GM19395 (cell line): ENCODE data around the gene COBLL1.

Experiments
- ATAC-seq: cut with Tn5 transposase; IDR thresholded peaks from one replicate; pipeline ENCODE4 v1.9.1; 2021; ENCODE audit warnings: mild to moderate bottlenecking, moderate library complexity; ENCODE audit not compliant: unreplicated experiment

Gene COBLL1

DNA sequence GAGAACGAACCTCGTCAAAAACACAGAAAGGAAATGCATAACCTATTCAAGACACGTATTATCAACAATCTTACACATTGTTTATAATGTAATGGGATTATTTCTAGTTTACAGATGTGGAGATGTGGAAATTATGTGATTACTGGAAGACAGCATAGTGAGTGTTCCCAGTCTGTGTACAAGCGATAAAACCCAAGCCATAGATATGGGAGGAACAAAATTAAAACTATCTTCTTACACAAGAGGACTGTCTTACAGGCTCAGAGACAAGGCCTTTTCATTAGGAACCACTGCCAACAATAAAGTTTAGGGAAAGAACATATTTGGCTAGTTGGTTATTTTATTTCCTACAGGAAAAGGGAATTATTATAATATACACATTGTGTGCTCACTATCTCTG lies 20.3 kb downstream of the COBLL1 start:
- no peak for ATAC-seq

DNA sequence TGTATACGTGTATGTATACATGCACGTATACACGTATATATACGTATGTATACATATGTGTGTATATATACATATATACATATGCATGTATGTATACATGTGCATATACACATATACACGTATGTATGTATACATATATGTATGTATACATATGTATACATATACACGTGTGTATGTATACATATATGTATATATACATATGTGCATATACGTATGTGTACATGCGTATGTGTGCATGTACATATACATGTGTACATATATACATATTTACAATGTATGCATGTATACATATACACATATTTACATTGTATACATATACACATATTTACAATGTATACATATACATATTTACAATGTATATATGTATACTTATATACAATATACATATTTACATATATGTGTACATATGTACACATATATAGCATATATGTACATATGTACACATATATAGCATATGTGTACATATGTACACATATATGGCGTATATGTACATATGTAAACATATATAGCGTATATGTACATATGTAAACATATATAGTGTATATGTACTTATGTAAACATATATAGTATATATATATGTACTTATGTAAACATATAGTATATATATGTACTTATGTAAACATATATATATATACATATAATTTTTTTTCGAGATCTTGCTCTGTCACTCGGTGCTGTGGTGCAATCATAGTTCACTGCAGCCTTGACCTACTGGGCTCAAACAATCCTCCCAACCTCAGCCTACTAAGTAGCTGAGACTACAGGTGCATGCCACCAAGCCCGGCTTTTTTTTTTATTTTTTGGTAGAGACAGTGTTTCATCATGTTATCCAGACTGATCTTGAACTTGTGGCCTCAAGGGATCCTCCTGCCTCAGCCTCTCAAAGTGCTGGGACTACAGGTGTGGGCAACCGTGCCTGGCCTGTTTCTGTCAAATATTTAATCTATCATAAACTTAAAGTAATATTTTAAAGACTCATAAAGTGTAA lies 23.2 kb downstream of the COBLL1 start:
- no peak for ATAC-seq

DNA sequence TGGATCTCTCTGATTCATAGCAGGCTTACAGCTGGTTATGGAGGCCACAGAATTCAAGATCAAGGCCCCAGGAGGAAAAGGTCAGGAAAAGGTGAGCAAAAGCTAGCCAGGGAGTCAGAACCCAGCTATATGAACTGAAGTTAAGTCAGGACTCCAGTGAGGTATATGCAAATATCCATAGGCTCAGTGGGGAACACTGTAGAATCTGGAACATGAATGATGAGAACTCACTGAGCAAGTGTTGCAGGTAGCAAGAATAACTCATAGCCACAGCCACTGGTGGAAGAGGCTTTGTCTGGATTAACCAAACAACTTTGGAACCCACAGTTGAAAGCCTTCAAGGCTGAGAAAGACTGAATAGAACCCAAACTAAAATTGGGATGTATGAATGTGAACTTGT lies 24.7 kb downstream of the COBLL1 start:
- ATAC-seq: no peak

DNA sequence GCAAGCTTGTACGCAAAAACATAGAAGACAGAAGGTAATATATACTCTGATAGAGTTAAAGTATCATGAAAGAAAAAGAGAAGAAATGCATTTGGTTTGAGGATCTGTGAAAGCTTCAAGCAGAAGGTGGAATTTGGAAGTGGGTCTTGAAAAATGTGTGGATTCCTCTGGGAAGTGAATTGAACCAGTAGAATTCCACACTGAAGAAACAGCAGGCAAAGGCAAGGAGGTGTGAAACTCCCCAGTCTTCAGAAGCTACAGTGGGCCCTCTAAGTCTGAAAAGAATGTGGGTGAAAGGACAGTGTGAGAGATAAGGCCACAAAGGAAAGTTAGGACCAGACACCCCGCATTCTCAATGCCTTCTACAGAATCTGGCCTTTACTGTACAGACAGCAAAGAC lies 25.6 kb downstream of the COBLL1 start:
- ATAC-seq: no peak

DNA sequence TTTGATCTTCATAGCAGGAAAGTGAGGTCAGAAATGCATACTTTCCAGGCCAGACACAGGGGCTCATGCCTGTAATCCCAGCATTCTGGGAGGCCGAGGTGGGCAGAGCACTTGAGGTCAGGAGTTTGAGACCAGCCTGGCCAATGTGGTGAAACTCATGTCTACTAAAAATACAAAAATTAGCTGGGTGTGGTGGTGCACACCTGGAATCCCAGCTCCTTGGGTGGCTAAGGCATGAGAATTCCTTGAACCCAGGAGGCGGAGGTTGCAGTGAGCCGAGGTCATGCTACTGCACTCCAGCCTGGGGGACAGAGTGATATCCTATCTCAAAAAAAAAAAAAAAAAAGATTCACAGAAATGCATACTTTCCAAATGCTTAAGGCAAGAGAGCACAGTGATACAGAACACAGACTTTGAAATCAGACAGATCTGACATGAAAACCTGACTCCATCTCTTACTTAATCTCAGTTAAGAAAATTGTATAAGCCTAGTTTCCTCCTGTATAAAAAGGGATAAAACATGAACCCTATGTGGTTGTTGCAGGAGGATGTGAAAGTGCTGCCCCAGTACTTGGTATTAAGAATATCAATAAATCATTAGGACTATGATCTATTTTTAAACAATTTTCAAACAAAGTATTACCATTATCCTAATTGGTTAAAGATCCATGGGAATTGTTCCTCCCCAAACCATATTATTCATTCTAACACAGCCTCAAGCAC lies 26.4 kb downstream of the COBLL1 start:
- ATAC-seq: no peak

DNA sequence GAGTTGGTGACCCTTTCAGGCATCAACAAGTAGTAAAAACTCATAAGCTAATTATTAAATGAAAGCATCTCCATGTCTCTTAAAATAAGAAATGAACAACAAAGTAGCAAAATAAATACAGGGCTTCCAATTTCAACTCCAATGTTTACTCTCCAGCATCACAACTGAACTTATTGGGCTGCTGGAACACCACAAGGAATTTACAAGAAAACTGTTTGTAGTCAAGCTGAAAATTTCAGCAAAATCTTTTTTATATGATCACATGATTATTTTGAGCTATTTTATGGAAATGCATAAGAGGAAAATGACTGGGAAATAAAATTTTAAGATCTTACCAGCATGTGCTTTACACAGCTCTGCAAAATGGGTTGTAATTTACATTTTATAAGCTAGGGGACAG lies 28.1 kb downstream of the COBLL1 start:
- no peak for ATAC-seq

DNA sequence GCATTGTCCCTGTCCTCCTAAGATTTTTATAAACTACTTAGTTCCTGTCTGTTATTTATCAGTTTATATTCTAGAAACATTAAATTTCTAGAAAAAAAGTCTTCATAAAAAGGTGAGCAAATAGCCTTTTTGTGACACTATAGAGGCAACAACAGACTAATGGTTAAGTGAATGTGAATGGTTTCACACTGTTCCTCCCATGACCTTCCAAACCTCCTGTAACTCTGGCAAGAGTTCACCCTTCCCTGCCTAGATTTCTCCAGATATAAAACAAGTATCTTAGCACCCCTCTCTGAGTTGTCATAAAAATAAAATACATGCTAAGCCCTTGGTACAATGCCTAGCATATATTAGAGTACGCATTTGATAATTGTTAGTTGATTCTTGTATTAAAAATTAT lies 29.2 kb downstream of the COBLL1 start:
- no peak for ATAC-seq

DNA sequence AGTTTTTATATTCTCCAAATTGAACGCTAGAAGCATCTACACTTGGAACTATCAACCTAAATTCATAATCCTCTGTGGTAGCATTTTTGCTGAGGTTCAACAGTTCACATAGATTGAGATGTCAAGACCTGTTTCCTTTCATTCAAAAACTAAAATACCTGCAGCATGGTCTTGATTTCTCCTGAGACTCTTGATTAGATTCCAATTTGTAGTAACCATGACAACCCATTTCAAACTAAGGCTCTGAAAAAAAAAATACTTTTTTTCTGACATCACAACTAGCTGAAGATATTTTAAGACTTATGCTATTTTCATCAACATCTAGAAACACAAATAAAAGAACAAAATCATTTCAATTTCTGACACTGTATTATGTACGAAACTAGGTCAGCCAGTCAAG lies 29.8 kb downstream of the COBLL1 start:
- no peak for ATAC-seq

DNA sequence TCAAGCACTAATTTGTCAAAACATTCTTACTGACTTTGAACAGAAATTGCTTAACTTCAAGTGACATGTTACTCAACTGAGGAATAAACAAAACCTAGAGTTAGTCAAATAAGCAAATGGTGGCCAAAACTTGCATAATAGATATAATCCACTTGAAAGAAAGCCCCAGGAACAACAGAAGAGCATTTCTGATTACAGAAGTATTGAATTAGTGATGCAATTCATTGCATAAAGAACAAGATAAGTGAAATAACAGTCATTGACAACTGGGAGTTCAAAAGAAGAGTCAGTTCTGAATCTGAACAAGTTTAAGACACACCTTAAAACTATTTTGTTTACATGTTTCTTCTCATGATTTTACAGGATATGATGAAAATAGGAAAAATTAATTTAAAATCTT lies 30.8 kb downstream of the COBLL1 start:
- ATAC-seq: no peak

DNA sequence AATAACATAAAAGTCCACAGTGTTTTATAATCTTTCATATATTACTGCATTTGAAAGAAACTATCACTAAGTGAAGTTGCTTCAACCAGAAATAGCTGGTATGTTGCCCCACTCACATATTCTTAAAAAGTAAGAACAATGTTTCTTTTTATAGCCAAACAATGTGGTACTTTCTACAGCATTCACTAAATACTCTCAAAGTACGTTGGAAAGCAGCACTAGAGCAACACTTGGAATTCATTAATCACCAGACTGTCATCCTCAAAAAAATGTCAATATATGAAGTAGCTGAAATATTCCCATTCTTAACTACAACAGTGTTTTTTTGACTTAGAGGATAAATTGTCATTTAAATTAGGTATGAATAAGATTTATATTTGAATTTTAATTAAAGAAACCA lies 32.8 kb downstream of the COBLL1 start:
- no peak for ATAC-seq

DNA sequence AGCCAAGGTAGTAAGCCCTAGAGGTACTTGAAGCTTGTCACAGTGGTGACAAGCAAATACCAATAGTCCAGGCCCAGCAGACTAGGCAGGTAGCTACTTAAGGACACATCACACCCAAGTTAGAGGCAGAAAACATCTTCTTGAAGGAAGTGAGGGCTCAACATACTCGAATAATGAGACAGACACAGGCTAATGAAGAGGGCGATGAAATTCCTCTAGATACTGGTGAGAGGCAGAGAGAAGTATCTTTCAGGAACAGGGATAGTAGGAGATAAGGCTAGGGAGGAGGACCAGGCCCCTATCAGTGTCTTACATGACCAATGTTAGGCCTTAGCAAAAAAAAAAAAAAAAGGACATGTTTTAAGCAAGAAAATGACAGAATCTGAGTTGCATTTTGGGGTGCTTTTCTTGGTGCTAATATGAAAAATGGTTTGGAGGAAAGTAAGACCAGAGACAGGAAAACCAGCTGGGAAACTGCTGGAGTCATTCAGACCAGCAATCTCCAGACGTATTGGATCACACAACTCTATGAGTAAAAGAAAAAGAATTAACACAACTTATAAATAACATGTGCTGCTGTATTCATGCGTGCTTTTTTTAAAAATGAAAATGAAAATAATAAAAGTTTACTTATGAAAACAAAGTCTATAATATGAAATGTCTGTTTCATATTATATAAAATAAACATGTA lies 37.7 kb downstream of the COBLL1 start:
- ATAC-seq: no peak

DNA sequence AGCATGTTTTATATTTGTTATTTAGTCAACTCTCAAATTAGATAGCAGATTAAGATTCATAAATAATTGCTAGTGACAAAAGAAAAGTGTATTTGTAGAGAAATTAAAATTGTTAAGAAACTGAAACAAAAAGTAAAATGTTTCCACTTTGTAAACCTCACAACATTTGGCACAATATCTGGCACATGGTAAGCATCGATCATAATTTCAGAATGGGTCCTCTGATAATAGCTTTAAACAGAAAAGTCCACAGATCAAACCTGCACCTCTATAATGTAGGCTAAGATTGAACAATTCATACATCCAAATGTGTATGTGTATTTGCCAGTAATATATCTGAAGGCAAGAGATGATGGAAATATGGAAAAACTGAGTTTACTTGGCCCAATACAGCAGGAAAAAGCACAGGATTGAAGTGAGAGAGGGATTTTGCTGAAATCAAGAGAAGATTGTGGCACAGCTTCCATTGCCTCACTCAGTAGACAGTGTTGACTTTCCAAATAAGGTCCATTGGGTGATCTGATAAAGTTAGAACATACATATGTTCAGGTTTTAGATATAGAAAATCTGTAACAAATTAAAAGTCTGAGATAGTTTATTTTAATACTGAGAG lies 39.4 kb downstream of the COBLL1 start:
- ATAC-seq: no peak

DNA sequence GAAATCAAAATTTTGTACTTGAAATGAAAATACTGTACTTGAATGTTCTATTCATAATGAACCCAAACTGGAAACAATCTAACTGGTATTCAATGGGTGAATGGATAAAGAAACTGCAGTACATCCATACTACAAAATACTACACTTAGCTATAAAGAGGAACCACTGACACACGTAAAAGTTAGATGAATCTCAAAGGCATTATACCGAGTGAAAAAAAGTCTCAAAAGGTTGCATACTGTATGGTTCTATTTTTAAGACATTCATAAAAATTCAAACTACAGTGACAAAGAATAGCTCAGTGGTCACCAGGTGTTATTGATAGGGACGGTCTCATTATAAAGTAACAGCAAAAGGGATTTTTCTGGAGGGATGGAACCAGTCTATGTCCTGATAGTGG lies 41.1 kb downstream of the COBLL1 start:
- no peak for ATAC-seq

DNA sequence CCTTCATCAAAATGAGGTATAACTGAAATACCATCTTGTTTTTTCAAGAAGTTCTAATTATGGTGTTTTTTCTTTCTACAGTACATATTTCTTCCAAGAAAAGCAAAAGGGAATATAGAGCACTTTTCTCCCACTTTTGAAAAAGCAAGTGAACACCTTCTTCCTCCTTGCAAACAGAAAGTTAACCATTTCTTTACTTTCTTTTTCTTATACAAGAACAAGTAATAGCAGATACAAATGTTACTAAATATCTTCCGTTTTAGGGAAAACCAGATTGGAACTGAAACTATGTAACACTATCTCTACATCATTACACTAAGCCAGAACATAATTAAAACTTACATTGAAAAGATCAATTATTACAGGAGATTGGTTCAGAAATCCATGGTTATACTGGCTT lies 44.0 kb downstream of the COBLL1 start:
- no peak for ATAC-seq

DNA sequence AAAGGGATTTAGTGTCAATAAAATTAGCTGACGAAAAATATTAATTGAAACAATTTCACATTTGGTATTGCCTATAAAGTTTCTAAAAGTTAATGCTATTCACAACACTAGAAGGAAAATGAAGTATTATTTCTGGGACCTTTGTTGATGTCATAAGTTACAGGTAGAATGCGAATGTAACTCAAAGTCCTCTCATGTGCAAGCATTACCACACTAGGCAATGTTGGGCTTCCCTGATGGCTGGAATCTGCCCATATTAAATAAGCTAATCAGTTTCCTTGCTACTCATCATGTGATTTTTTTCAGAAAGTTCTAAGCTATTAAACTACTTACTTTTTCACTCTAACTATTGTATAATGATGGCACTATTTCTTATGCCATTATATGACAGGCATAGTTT lies 44.6 kb downstream of the COBLL1 start:
- no peak for ATAC-seq

DNA sequence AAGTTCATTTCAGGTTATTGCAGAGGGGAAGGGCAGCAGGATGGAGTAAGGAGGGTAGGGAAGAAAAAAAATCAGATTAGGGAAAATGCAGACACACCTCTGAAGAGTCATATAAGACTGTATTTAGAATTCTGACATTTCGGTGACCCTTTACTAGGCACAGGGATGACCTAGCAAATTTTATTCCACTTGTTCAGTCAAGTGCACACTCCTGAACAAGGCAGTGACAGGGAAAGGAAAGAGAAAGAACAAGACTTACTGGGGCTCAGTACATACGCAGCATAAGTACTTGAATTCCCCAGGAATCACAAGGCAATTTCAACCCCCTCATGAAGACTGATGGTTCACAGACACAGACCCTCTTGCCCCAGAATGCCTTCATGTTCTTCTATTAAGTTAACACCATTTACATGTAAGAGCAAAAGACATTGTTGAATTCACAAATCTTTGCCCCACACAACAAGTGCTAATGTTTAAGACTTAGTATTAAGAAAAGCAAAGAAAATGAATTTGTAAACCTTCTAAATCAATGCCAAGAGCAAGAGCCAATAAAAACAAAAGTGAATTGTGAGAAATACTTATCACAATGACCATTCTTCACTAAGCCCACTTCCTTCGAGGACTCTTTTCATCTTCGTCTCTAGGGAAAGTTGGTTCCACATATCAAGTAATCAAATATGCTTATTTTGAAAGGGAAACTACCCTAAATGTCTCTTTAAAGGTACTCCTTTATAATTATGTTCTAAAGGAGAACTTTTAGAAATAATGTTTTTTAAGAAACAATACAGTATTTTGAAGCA lies 47.0 kb downstream of the COBLL1 start:
- ATAC-seq: no peak

DNA sequence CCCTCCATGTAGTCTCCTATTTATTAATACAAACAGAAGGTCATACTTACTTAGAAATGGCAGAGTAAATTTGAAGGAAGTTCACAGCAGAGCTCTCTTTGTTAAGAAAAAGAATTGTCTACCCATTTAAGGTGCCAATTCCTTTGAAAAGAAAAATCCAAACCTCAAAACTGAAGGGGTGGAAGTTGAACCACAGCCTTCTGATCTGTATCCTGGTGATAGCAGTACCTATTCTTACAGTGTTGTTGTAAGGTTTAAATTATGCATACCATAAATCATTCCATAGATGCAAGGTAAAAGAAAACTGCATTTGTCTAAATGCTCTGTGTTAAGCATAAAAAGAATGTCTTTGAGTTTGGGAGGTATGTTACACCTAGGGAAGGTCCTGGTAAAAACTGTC lies 47.6 kb downstream of the COBLL1 start:
- no peak for ATAC-seq

DNA sequence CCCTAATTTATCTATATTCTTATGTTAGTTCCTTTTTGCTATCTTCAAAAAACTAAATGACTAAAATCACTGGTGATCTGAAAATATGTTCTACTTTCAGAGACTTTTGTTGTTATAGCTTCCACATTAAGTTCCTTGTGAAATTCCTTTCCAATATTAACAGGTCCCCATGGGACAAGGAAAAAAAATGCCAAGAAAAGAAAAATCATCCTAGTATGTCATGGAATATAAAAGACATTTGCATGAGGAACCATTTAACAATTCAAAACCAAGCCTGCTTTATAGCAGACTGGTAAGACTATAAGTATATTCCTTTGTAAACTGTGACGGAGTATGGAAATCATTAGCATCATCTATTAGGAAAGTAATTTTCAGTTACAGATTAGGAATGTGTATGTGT lies 48.1 kb downstream of the COBLL1 start:
- no peak for ATAC-seq

DNA sequence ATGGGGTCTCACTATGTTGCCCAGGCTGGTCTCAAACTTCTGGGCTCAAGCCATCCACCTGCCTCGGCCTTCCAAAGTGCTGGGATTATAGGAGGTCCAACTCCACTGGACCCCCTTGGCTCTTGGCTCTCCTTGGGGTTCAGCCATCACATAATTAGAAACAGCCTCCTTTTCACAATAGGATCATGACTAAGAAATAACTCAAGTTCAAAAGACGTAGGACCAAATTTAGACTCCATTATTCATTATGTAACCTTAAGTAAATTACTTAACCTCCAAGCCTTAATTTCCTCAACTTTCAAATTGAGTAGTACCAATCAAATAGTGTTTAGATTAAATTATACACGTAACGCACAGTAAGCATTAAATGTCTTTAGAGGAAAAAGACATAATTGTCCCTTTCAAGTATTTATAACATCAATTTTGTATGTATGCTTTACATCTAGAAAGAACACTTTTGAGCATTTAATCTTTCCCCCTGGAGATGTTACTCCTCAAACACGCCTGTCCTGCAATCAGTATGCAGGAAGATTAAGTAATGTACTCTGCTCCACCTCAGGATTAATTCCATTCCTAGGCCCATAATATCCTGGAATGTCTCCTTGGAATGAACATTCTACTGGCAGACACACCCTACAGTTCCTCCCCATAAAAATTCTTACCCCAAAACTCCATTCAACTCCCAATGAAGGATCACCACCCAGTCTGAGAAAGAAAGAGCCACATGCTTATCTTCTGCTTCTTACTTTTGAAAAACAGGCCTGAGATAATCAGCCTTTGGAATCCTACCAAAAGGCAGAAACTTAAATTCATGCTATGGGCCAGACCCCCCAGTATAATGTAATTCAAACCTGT lies 49.1 kb downstream of the COBLL1 start:
- ATAC-seq: no peak
